Fibroblast of lung (primary cell): Measurements from ENCODE around the gene ZBTB7C.

Experiments
- EZH2 ChIP-seq: IDR thresholded peaks from 2 replicates; pipeline ENCODE4 v1.5.1; 2012; ENCODE audit warnings: low read length, control low read depth, mild to moderate bottlenecking; ENCODE audit errors: missing control alignments
- TF ChIP-seq, protein P1 (sequence below), 2 donors: IDR thresholded peaks in 1 of 2; conservative IDR thresholded peaks in 1 of 2; 1 replicate in 1 of 2; 2 replicates in 1 of 2; pipeline ENCODE4 v1.5.1; 2011 to 2012; ENCODE audit warnings: low read length in 2 of 2, control low read depth in 1 of 2, inconsistent platforms in 1 of 2, low read depth in 1 of 2, mild to moderate bottlenecking in 1 of 2

DNA sequence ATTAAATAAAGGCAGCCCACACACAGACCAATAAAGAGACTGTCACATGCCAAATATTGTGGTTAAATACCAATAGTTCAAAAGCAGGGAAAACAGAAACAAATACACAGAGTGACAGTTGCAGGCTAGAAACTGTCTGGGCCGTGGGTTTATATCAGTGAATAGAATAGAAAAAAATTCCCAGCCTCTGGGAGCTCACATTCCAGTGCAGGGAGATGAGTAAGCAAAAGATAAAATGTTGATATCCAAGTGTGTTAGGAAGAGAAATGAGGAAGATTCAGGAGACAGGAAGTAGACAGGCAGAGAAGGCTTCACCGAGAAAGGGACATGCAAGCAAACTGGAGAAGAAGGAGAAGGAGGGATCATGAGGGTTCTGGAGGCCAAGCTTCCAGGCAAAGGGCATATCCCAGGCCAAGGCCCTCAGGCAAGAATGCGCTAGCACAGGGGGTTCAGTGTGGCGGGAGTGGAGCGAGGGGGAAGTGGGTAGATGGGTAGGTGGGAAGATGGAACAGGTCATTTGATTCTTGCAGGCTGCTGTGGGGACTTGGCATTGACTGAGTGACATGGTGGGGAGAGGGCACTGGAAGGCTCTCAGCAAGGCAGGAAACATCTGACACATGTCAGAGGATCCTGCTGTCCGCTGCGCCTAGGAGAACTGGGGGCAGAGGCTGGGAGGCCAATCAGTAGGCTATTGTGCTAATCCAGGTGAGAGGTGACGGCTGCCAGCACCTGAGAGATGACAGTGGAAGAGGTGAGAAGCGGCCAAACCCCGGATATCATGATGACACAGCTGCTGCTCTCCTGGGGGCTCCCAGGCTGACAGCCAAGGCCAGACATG lies 89.2 kb downstream of the ZBTB7C start:
- TF ChIP-seq, protein P1, sequence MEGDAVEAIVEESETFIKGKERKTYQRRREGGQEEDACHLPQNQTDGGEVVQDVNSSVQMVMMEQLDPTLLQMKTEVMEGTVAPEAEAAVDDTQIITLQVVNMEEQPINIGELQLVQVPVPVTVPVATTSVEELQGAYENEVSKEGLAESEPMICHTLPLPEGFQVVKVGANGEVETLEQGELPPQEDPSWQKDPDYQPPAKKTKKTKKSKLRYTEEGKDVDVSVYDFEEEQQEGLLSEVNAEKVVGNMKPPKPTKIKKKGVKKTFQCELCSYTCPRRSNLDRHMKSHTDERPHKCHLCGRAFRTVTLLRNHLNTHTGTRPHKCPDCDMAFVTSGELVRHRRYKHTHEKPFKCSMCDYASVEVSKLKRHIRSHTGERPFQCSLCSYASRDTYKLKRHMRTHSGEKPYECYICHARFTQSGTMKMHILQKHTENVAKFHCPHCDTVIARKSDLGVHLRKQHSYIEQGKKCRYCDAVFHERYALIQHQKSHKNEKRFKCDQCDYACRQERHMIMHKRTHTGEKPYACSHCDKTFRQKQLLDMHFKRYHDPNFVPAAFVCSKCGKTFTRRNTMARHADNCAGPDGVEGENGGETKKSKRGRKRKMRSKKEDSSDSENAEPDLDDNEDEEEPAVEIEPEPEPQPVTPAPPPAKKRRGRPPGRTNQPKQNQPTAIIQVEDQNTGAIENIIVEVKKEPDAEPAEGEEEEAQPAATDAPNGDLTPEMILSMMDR (conservative IDR thresholded peaks at IDR 0.05 in 1 of 2, IDR thresholded peaks at IDR 0.05 in 1 of 2; ENCODE audit: low read depth in 1 of 2, low read length in 2 of 2): no peak
- TF ChIP-seq EZH2: no peak
